Coronary artery (tissue), 2 donors: ENCODE measurements around the gene KBTBD12.

Experiments used
- DNase-seq: peaks from one replicate; pipeline ENCODE4 v3.0.0-alpha.2; 2017; ENCODE audit warnings: low spot score
- H3K27ac ChIP-seq, 2 donors: fragments of 200-600 bp; sonication (generic); one replicate each; pipeline ENCODE4 v1.5.1; 2016 to 2019
- H3K4me3 ChIP-seq: fragments of 200-600 bp; sonication (generic); 2 replicates; pipeline ENCODE4 v1.5.1; 2016; ENCODE audit warnings: mild to moderate bottlenecking, moderate library complexity
- TF ChIP-seq, protein P1 (sequence below): fragments of 200-600 bp; sonication (generic); IDR thresholded peaks from one replicate; pipeline ENCODE4 v1.5.1; 2019; ENCODE audit warnings: antibody characterized with exemption

Gene KBTBD12

DNA sequence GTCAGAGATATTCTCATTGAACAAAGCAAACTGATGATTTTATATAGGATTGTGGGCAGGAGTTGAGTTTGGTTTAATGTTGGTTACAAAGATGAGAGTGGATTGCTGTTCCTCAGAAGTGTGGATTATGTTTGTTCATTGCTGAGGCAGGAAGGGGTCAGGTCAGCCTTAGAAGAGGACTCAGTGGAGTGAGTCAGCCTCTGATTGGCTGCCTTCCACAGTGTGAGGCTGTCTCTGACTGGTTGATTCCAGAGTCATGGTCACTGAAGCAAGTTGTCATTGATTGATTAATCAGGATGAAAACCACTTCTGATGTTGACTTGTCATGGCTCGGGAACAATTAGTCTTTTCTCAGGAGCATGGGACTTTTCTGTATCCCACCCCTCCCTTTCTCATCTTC lies 36.2 kb downstream of the KBTBD12 start:
- DNase-seq, result no peak
- no peak overlapping the region for H3K4me3 ChIP-seq
- TF ChIP-seq, protein P1, sequence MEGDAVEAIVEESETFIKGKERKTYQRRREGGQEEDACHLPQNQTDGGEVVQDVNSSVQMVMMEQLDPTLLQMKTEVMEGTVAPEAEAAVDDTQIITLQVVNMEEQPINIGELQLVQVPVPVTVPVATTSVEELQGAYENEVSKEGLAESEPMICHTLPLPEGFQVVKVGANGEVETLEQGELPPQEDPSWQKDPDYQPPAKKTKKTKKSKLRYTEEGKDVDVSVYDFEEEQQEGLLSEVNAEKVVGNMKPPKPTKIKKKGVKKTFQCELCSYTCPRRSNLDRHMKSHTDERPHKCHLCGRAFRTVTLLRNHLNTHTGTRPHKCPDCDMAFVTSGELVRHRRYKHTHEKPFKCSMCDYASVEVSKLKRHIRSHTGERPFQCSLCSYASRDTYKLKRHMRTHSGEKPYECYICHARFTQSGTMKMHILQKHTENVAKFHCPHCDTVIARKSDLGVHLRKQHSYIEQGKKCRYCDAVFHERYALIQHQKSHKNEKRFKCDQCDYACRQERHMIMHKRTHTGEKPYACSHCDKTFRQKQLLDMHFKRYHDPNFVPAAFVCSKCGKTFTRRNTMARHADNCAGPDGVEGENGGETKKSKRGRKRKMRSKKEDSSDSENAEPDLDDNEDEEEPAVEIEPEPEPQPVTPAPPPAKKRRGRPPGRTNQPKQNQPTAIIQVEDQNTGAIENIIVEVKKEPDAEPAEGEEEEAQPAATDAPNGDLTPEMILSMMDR, result no peak
- H3K27ac ChIP-seq, result no peak overlapping the region

DNA sequence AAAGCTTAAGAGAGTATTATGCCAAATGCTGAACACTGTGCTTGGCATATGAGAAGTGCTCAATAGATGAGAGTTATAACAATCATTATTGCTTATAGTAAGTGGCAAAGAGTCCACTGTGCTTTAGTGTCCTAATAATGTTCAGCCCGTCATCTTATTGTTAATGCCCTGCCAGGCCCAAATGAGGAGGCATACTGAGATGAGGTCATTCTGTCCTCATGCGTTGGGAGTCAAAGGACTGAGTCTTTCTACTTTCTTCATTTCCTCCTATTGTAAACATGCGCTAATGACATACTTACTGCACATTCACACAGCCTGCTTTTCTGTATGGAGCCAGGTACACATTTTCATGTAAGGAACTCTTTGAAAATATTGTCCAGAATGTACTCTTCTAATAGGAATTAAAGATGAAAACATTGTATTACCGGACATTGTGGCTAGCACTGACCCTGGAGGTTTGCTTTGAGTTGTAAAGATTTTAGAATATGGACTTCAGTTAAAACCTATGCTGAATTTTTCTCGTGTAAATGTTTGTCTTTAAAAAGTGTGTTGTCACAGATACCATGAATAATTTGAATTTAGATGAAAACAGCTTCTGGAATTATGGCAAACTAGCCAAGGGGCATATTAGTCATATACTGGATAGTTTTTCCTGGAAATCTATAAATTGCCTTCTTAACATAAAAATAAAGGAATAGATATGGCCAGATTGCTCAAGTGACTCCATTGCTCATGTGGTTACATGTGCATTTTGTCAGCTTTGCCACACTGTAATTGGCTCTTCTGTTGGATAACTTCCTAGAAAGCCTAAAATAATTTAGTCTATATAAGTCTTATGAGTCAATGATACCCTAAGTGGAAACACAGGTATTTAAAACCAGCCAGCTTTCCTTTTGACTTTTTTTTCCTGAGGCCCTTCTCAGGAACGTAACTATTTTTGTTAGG lies 38.3 kb downstream of the KBTBD12 start:
- peak overlapping the region; percentile 0 to 83 for H3K27ac ChIP-seq
- TF ChIP-seq, protein P1, result no peak
- no peak overlapping the region for H3K4me3 ChIP-seq
- no peak for DNase-seq

DNA sequence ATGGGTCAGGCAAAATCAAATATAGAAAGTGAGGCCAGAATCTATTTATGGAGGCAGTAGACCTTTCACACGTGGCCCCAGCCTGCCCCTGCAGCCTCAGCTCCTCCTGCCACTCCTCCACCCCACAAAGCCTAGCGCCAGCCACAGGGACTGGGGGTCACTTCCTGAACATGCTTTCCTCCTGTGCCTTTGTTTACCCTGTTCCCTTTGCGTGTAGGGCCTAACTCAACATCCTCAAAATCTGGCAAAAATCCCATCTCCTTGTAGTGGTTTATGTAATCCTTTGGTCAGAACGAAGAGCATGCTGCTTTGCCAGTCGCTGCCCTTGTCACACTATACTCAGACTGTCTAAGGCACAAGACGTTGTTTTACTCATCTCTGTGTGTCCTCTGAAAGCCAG lies 39.6 kb downstream of the KBTBD12 start:
- peak overlapping the region; percentile 71 to 83 for H3K27ac ChIP-seq
- no peak for DNase-seq

DNA sequence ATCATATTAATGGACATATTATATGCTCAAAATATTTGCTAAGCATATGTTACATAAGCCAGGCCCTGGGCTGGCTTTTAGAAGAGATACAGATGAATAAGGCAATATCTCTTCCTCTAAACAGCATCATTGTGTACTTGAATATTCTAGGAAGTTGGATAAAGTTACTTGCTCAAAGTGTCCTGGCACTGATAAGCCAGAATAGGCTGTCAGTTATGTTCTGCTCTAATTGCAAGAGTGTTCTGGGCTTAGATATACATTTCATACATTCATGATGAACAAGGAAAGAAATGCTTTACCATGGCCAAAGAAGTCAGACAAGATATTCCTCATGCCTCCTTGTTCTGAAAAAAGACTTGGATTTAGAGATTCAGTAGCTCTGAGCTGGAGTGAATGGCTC lies 40.7 kb downstream of the KBTBD12 start:
- TF ChIP-seq, protein P1, result no peak
- Histone ChIP-seq H3K27ac (peak overlapping the region in 1 of 2 donors; percentile 83), H3K4me3 (no peak overlapping the region)
- no peak for DNase-seq

More for the DNA sequence above, 39.6 kb downstream of the KBTBD12 start:
- TF ChIP-seq, protein P1, result no peak
- H3K4me3 ChIP-seq, result peak overlapping the region; percentile 20

DNA sequence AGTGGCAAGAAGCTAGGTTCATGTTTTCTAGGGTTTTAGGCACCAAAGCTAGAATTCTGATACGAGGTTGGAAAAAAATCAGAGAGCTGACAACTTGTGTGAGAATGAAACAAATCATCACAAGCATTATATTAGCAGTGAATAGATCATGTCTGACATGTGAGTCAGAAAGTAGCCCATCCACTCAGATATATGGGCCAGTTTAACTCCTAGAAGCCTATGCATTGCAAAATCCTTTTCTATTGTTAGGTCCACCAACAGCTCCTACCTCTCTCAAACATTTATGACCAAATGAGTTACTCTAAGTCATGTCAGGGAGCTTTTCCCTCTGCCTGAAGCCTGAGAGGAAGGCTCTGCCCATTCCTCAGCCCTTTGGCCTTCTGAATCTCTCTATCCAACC lies 44.0 kb downstream of the KBTBD12 start:
- H3K4me3 ChIP-seq, result no peak overlapping the region
- no peak for DNase-seq
- TF ChIP-seq, protein P1, result no peak
- H3K27ac ChIP-seq, result no peak overlapping the region

DNA sequence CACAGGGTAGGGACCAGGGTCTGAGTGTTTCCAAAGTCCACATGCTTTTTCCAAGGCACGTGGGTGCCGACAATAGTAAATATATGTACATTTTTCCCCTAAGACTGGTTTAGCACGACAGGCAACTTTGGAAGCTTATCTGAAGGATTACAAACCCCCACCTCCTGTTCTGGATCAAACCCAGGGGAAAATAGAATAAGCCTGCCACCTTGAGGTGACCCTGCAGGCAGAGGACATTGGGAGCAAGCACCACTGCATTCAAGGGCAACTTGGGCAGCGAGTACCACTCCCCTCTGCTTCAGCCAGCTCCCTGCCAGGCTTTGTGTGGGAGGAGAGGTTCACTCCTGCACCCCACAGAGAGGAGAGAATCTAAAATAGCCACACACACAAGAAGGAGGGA lies 44.8 kb downstream of the KBTBD12 start:
- TF ChIP-seq, protein P1, result no peak
- H3K4me3 ChIP-seq, result no peak overlapping the region
- no peak overlapping the region for H3K27ac ChIP-seq
- no peak for DNase-seq
